ENCODE data around the gene LTBP1. TPM values are rescaled to one million over a fixed set of nuclear protein-coding genes. Genes with fewer than 3 reads are reported as not detected.

Gene LTBP1
- total RNA-seq, 1 experiment from 2014 or later, result 12.5 TPM

DNA sequence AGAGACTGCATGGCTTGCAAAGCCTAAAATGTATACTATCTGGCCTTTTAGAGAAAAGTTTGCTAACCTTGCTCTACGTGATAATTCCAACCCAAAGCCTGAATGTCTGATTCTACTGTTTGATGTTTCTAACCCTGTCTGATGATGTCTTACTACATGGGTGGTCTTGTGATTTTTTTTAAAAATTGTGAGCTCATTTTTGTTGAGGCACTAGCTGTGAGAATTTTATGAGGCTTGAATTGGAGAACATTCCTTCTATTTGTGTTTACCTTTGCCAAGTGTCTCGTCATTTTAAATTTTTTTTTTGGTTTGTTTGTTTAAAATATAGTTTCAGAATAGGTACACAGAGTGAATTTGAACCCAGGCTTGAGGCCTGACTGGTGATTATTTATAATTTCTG is 15.2 kb upstream of the LTBP1 start:
- H3K9me3 ChIP-seq (ENCODE audit: control insufficient read depth, insufficient read depth, low read depth, low read length), result no peaks in the 10 kb centered on the region
- POLR2A ChIA-PET, result no interaction called here
- H3K36me3 ChIP-seq (ENCODE audit: control insufficient read depth, insufficient read depth, low read length), result no peaks in the 10 kb centered on the region
- H3K4me1 ChIP-seq (ENCODE audit: control insufficient read depth, insufficient read depth, low read length), result no peaks in the 10 kb centered on the region
- in situ Hi-C loops (cut with HindIII; ENCODE audit: low pct_unique_long_range_greater_than_20kb, low sequenced_read_pairs), result no loop called here
- BruUV-seq (replicated peaks), result no TSS peak
- DNase-seq (ENCODE audit: low read depth, low spot score) (no peak), ATAC-seq (no peak)
- TF ChIP-seq CTCF (IDR thresholded peaks at IDR 0.05), result no peak
- H3K27me3 ChIP-seq (ENCODE audit: control insufficient read depth, insufficient read depth, low read length), result peaks cover 2% of the 10 kb centered on the region; the same call in 1 of the 2 replicates
- intact Hi-C loops (cut with micrococcal nuclease; ENCODE audit: unreplicated experiment), result no loop called here
- H3K27ac ChIP-seq (ENCODE audit: low read length), result no peak overlapping the region
- H3K4me3 ChIP-seq (ENCODE audit: low read depth in 2 of 2, low read length in 2 of 2), result no peak overlapping the region
- CTCF ChIA-PET, result no interaction called here

GRCh38 chr2:32931945-32932709 is 14.6 kb upstream of the LTBP1 start:
- no peaks in the 10 kb centered on the region for H3K4me1 ChIP-seq (ENCODE audit: control insufficient read depth, insufficient read depth, low read length)
- in situ Hi-C loops (cut with HindIII; ENCODE audit: low pct_unique_long_range_greater_than_20kb, low sequenced_read_pairs) (no loop called here), intact Hi-C loops (cut with micrococcal nuclease; ENCODE audit: unreplicated experiment) (no loop called here)
- ATAC-seq (no peak), DNase-seq (ENCODE audit: low read depth, low spot score) (no peak)
- TF ChIP-seq POLR2AphosphoS5 (IDR thresholded peaks at IDR 0.05; ENCODE audit: low read depth, low read length) (no peak), CTCF (IDR thresholded peaks at IDR 0.05) (no peak), TCF7L2 (IDR thresholded peaks at IDR 0.05; ENCODE audit: low read depth, low read length) (no peak), SIN3A (IDR thresholded peaks at IDR 0.05; ENCODE audit: borderline replicate concordance, insufficient read depth, low read depth, low read length) (no peak)
- no peaks in the 10 kb centered on the region for H3K9me3 ChIP-seq (ENCODE audit: control insufficient read depth, insufficient read depth, low read depth, low read length)
- H3K27ac ChIP-seq (ENCODE audit: low read length), result no peak overlapping the region
- peaks cover 2% of the 10 kb centered on the region; the same call in 1 of the 2 replicates for H3K27me3 ChIP-seq (ENCODE audit: control insufficient read depth, insufficient read depth, low read length)
- CTCF ChIA-PET, result no interaction called here
- H3K4me3 ChIP-seq (ENCODE audit: low read depth in 2 of 2, low read length in 2 of 2), result no peak overlapping the region
- H3K36me3 ChIP-seq (ENCODE audit: control insufficient read depth, insufficient read depth, low read length), result no peaks in the 10 kb centered on the region
- POLR2A ChIA-PET, result interaction anchor here (0.6 kb wide), 1 partner anchor 16 kb away, joined by 6 read pairs; no protein-coding TSS in a partner anchor
- BruUV-seq (replicated peaks), result no TSS peak

- in situ Hi-C loops (cut with HindIII; ENCODE audit: low pct_unique_long_range_greater_than_20kb, low sequenced_read_pairs), result no loop called here
Measured at GRCh38 chr2:32932825-32933755, 13.7 kb upstream of the LTBP1 start.

More at GRCh38 chr2:32932825-32933755, 13.7 kb upstream of the LTBP1 start:
- ATAC-seq (no peak), DNase-seq (ENCODE audit: low read depth, low spot score) (no peak)
- CTCF ChIA-PET, result no interaction called here
- H3K4me1 ChIP-seq (ENCODE audit: control insufficient read depth, insufficient read depth, low read length), result no peaks in the 10 kb centered on the region
- H3K27me3 ChIP-seq (ENCODE audit: control insufficient read depth, insufficient read depth, low read length), result peaks cover 4% of the 10 kb centered on the region; the same call in 1 of the 2 replicates
- BruUV-seq (replicated peaks), result no TSS peak
- no peak overlapping the region for H3K27ac ChIP-seq (ENCODE audit: low read length)
- intact Hi-C loops (cut with micrococcal nuclease; ENCODE audit: unreplicated experiment), result no loop called here
- no peaks in the 10 kb centered on the region for H3K9me3 ChIP-seq (ENCODE audit: control insufficient read depth, insufficient read depth, low read depth, low read length)
- POLR2A ChIA-PET, result interaction anchor here (0.5 to 0.6 kb wide), 2 partner anchors 89 to 363 kb away, joined by 3 to 5 read pairs; no protein-coding TSS in a partner anchor
- no peak overlapping the region for H3K4me3 ChIP-seq (ENCODE audit: low read depth in 2 of 2, low read length in 2 of 2)
- no peaks in the 10 kb centered on the region for H3K36me3 ChIP-seq (ENCODE audit: control insufficient read depth, insufficient read depth, low read length)
- TF ChIP-seq CTCF (IDR thresholded peaks at IDR 0.05) (no peak), TCF7L2 (IDR thresholded peaks at IDR 0.05; ENCODE audit: low read depth, low read length) (no peak), SIN3A (IDR thresholded peaks at IDR 0.05; ENCODE audit: borderline replicate concordance, insufficient read depth, low read depth, low read length) (no peak), POLR2AphosphoS5 (IDR thresholded peaks at IDR 0.05; ENCODE audit: low read depth, low read length) (no peak)
- TF ChIP-seq, protein P1, sequence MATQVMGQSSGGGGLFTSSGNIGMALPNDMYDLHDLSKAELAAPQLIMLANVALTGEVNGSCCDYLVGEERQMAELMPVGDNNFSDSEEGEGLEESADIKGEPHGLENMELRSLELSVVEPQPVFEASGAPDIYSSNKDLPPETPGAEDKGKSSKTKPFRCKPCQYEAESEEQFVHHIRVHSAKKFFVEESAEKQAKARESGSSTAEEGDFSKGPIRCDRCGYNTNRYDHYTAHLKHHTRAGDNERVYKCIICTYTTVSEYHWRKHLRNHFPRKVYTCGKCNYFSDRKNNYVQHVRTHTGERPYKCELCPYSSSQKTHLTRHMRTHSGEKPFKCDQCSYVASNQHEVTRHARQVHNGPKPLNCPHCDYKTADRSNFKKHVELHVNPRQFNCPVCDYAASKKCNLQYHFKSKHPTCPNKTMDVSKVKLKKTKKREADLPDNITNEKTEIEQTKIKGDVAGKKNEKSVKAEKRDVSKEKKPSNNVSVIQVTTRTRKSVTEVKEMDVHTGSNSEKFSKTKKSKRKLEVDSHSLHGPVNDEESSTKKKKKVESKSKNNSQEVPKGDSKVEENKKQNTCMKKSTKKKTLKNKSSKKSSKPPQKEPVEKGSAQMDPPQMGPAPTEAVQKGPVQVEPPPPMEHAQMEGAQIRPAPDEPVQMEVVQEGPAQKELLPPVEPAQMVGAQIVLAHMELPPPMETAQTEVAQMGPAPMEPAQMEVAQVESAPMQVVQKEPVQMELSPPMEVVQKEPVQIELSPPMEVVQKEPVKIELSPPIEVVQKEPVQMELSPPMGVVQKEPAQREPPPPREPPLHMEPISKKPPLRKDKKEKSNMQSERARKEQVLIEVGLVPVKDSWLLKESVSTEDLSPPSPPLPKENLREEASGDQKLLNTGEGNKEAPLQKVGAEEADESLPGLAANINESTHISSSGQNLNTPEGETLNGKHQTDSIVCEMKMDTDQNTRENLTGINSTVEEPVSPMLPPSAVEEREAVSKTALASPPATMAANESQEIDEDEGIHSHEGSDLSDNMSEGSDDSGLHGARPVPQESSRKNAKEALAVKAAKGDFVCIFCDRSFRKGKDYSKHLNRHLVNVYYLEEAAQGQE (IDR thresholded peaks at IDR 0.05; ENCODE audit: insufficient read depth in 1 of 2, low read depth in 2 of 2, low read length in 1 of 2), result no peak

Data from Panc1 (cell line).